ENCODE results near the gene CES2. TPM values are rescaled to one million over a fixed set of nuclear protein-coding genes. Genes with fewer than 3 reads are reported as not detected.
"Not testable (repeated sequence)": the region's sequence is repeated elsewhere in the genome, so short reads cannot be mapped to it uniquely, and the experiment has no call there.

The CES2 gene
- total RNA-seq, 1 donor, result 42.3 TPM

GRCh38 chr16:66940236-66940635, 4.9 kb downstream of the CES2 start:
- H3K9me3 ChIP-seq (ENCODE audit: low read depth, low read length), result no peaks in the 10 kb centered on the region
- peaks cover 13% of the 10 kb centered on the region for H3K4me1 ChIP-seq (ENCODE audit: insufficient read depth, low read length)
- H3K4me3 ChIP-seq (ENCODE audit: insufficient read depth, low read length), result no peak overlapping the region
- no peaks in the 10 kb centered on the region for H3K27me3 ChIP-seq (ENCODE audit: insufficient read depth, low read length)
- H2AFZ ChIP-seq (ENCODE audit: low read length), result no peak overlapping the region
- no peak for TF ChIP-seq CTCF (IDR thresholded peaks at IDR 0.05; ENCODE audit: extremely low read depth, low read depth, low read length)
- peaks cover 36% of the 10 kb centered on the region for H3K79me2 ChIP-seq (ENCODE audit: insufficient read depth, low read length)
- H3K4me2 ChIP-seq (ENCODE audit: insufficient read depth, low read length), result no peak overlapping the region
- H4K20me1 ChIP-seq (ENCODE audit: insufficient read depth, low read length), result peaks cover 35% of the 10 kb centered on the region
- H3K36me3 ChIP-seq (ENCODE audit: insufficient read depth, low read length), result peaks cover 50% of the 10 kb centered on the region
- DNase-seq (ENCODE audit: insufficient read length, low spot score, missing footprints), result peak; percentile 62
- H3K27ac ChIP-seq (ENCODE audit: low read depth, low read length), result no peak overlapping the region

- peaks cover 50% of the 10 kb centered on the region for H3K36me3 ChIP-seq (ENCODE audit: insufficient read depth, low read length)
- H2AFZ ChIP-seq (ENCODE audit: low read length), result no peak overlapping the region
- peak; percentile 77 for DNase-seq (ENCODE audit: insufficient read length, low spot score, missing footprints)
- H3K9me3 ChIP-seq (ENCODE audit: low read depth, low read length), result no peaks in the 10 kb centered on the region
- no peak overlapping the region for H3K27ac ChIP-seq (ENCODE audit: low read depth, low read length)
- no peaks in the 10 kb centered on the region for H3K27me3 ChIP-seq (ENCODE audit: insufficient read depth, low read length)
- H4K20me1 ChIP-seq (ENCODE audit: insufficient read depth, low read length), result peaks cover 13% of the 10 kb centered on the region
- no peak overlapping the region for H3K4me2 ChIP-seq (ENCODE audit: insufficient read depth, low read length)
- peaks cover 9% of the 10 kb centered on the region for H3K79me2 ChIP-seq (ENCODE audit: insufficient read depth, low read length)
- TF ChIP-seq CTCF (IDR thresholded peaks at IDR 0.05; ENCODE audit: extremely low read depth, low read depth, low read length), result no peak
- H3K4me3 ChIP-seq (ENCODE audit: insufficient read depth, low read length), result no peak overlapping the region
- peaks cover 5% of the 10 kb centered on the region for H3K4me1 ChIP-seq (ENCODE audit: insufficient read depth, low read length)
Measured at GRCh38 chr16:66942981-66943380, 7.7 kb downstream of the CES2 start.

GRCh38 chr16:66943426-66944053, 8.2 kb downstream of the CES2 start:
- Histone ChIP-seq H4K20me1 (ENCODE audit: insufficient read depth, low read length) (peaks cover 13% of the 10 kb centered on the region), H3K9me3 (ENCODE audit: low read depth, low read length) (no peaks in the 10 kb centered on the region), H2AFZ (ENCODE audit: low read length) (no peak overlapping the region), H3K27me3 (ENCODE audit: insufficient read depth, low read length) (no peaks in the 10 kb centered on the region), H3K79me2 (ENCODE audit: insufficient read depth, low read length) (peaks cover 4% of the 10 kb centered on the region), H3K36me3 (ENCODE audit: insufficient read depth, low read length) (peaks cover 50% of the 10 kb centered on the region), H3K4me1 (ENCODE audit: insufficient read depth, low read length) (peaks cover 5% of the 10 kb centered on the region), H3K27ac (ENCODE audit: low read depth, low read length) (no peak overlapping the region), H3K4me2 (ENCODE audit: insufficient read depth, low read length) (no peak overlapping the region), H3K4me3 (ENCODE audit: insufficient read depth, low read length) (no peak overlapping the region)
- TF ChIP-seq CTCF (IDR thresholded peaks at IDR 0.05; ENCODE audit: extremely low read depth, low read depth, low read length), result no peak
- peak; percentile 68 for DNase-seq (ENCODE audit: insufficient read length, low spot score, missing footprints)

GRCh38 chr16:66944054-66944441, 8.7 kb downstream of the CES2 start:
- TF ChIP-seq CTCF (IDR thresholded peaks at IDR 0.05; ENCODE audit: extremely low read depth, low read depth, low read length), result no peak
- Histone ChIP-seq H3K9me3 (ENCODE audit: low read depth, low read length) (no peaks in the 10 kb centered on the region), H3K36me3 (ENCODE audit: insufficient read depth, low read length) (peaks cover 47% of the 10 kb centered on the region), H3K27me3 (ENCODE audit: insufficient read depth, low read length) (peaks cover 3% of the 10 kb centered on the region), H3K79me2 (ENCODE audit: insufficient read depth, low read length) (peaks cover under 1% of the 10 kb centered on the region), H2AFZ (ENCODE audit: low read length) (no peak overlapping the region), H3K4me2 (ENCODE audit: insufficient read depth, low read length) (no peak overlapping the region), H3K4me1 (ENCODE audit: insufficient read depth, low read length) (peaks cover 5% of the 10 kb centered on the region), H3K27ac (ENCODE audit: low read depth, low read length) (no peak overlapping the region), H4K20me1 (ENCODE audit: insufficient read depth, low read length) (peaks cover 13% of the 10 kb centered on the region), H3K4me3 (ENCODE audit: insufficient read depth, low read length) (no peak overlapping the region)
- no peak for DNase-seq (ENCODE audit: insufficient read length, low spot score, missing footprints)

GRCh38 chr16:66944971-66945370, 9.7 kb downstream of the CES2 start:
- Histone ChIP-seq H3K27me3 (ENCODE audit: insufficient read depth, low read length) (peaks cover 12% of the 10 kb centered on the region), H3K36me3 (ENCODE audit: insufficient read depth, low read length) (peaks cover 39% of the 10 kb centered on the region), H4K20me1 (ENCODE audit: insufficient read depth, low read length) (peaks cover 13% of the 10 kb centered on the region)
- H3K4me2 ChIP-seq (ENCODE audit: insufficient read depth, low read length); H3K9me3 ChIP-seq (ENCODE audit: low read depth, low read length); H3K27ac ChIP-seq (ENCODE audit: low read depth, low read length); H3K79me2 ChIP-seq (ENCODE audit: insufficient read depth, low read length); H2AFZ ChIP-seq (ENCODE audit: low read length); H3K4me1 ChIP-seq (ENCODE audit: insufficient read depth, low read length); H3K4me3 ChIP-seq (ENCODE audit: insufficient read depth, low read length): not testable (repeated sequence)
- peak; percentile 30 for DNase-seq (ENCODE audit: insufficient read length, low spot score, missing footprints)

Measured in osteoblast (primary cell).